ENCODE results near the gene GALNT18.
A peak's percentile ranks its signal among the peaks of the same experiment; 100 is the strongest.

The GALNT18 gene

GRCh38 chr11:11426226-11426952, 195.4 kb downstream of the GALNT18 start:
- DNase-seq: no peak

GRCh38 chr11:11425806-11426205, 196.0 kb downstream of the GALNT18 start:
- no peak for DNase-seq

GRCh38 chr11:11424688-11425087, 197.1 kb downstream of the GALNT18 start:
- no peak for DNase-seq

- peak; percentile 27 for DNase-seq
Measured at GRCh38 chr11:11422411-11423128, 199.2 kb downstream of the GALNT18 start.

GRCh38 chr11:11421509-11421908, 200.3 kb downstream of the GALNT18 start:
- no peak for DNase-seq

- no peak for DNase-seq
Measured at GRCh38 chr11:11420899-11421285, 200.9 kb downstream of the GALNT18 start.

GRCh38 chr11:11420191-11420898, 201.5 kb downstream of the GALNT18 start:
- DNase-seq: no peak

GRCh38 chr11:11419747-11420146, 202.1 kb downstream of the GALNT18 start:
- no peak for DNase-seq

GRCh38 chr11:11416917-11417316, 204.9 kb downstream of the GALNT18 start:
- no peak for DNase-seq

GRCh38 chr11:11416502-11416901, 205.3 kb downstream of the GALNT18 start:
- DNase-seq: no peak

GRCh38 chr11:11415901-11416300, 205.9 kb downstream of the GALNT18 start:
- DNase-seq: no peak

GRCh38 chr11:11414996-11415395, 206.8 kb downstream of the GALNT18 start:
- DNase-seq: no peak

GRCh38 chr11:11413776-11414175, 208.0 kb downstream of the GALNT18 start:
- no peak for DNase-seq

GRCh38 chr11:11411401-11411985, 210.3 kb downstream of the GALNT18 start:
- DNase-seq: no peak

GRCh38 chr11:11409901-11410300, 211.9 kb downstream of the GALNT18 start:
- DNase-seq: peak; percentile 83

- DNase-seq: no peak
Measured at GRCh38 chr11:11409224-11409623, 212.6 kb downstream of the GALNT18 start.

- DNase-seq: no peak
Measured at GRCh38 chr11:11408436-11409221, 213.2 kb downstream of the GALNT18 start.

GRCh38 chr11:11407763-11408084, 214.1 kb downstream of the GALNT18 start:
- DNase-seq: no peak

GRCh38 chr11:11407065-11407762, 214.6 kb downstream of the GALNT18 start:
- peak; percentile 84 for DNase-seq

- DNase-seq: no peak
Measured at GRCh38 chr11:11406652-11407051, 215.2 kb downstream of the GALNT18 start.

- DNase-seq: no peak
Measured at GRCh38 chr11:11403763-11404725, 217.8 kb downstream of the GALNT18 start.
